Dendritic cell treated with granulocyte-macrophage colony-stimulating factor and Interleukin-4, amounts not matched to agents 40 ng/mL and 50 ng/mL, for 4 days (primary cell): Measurements from ENCODE around the gene SREK1.
"Not testable (repeated sequence)": the region's sequence is repeated elsewhere in the genome, so short reads cannot be mapped to it uniquely, and the experiment has no call there.

ENCODE experiments used
- H3K27ac Mint-ChIP-seq: one replicate; pipeline ENCODE4 v1.8.0; 2022; ENCODE audit warnings: mild to moderate bottlenecking, mixed read lengths
- H3K27me3 Mint-ChIP-seq: one replicate; pipeline ENCODE4 v1.8.0; 2022; ENCODE audit warnings: mild to moderate bottlenecking, mixed read lengths
- H3K36me3 Mint-ChIP-seq: one replicate; pipeline ENCODE4 v1.8.0; 2022; ENCODE audit warnings: low read depth, mixed read lengths
- H3K4me1 Mint-ChIP-seq: one replicate; pipeline ENCODE4 v1.8.0; 2022; ENCODE audit warnings: low read depth, mixed read lengths
- H3K4me3 Mint-ChIP-seq: one replicate; pipeline ENCODE4 v1.8.0; 2022; ENCODE audit warnings: mild to moderate bottlenecking, moderate library complexity, mixed read lengths
- H3K9me3 Mint-ChIP-seq: one replicate; pipeline ENCODE4 v1.8.0; 2022; ENCODE audit warnings: mixed read lengths
- intact Hi-C: fragments of 100-400 bp; cut with micrococcal nuclease; formaldehyde crosslinking; loops from one replicate; pipeline ENCODE4 v1.15.0; 2022

Gene SREK1

GRCh38 chr5:66144074-66144833 is at the start of gene SREK1:
Gene SREK1, plus strand, starts transcription at chr5:66144300. Its CDS starts 77 bp downstream, at chr5:66144377.
- Mint-ChIP-seq H3K27ac (peak within 1 kb of the TSS; percentile 99), H3K9me3 (no peaks in the 10 kb centered on the region), H3K4me3 (peak within 1 kb of the TSS; percentile 89), H3K36me3 (peaks cover 19% of the 10 kb centered on the region), H3K27me3 (no peaks in the 10 kb centered on the region), H3K4me1 (peaks cover 9% of the 10 kb centered on the region)
- intact Hi-C loops, result loop anchor here (5.0 to 10.0 kb wide), 3 partner anchors 217 to 579 kb away; partner anchors contain the start of genes CENPK, ERBIN, PPWD1 and SHLD3

GRCh38 chr5:66100851-66101250 is 43.2 kb upstream of the SREK1 start:
- no peaks in the 10 kb centered on the region for H3K4me1 Mint-ChIP-seq
- H3K27me3 Mint-ChIP-seq, result no peaks in the 10 kb centered on the region
- intact Hi-C loops, result no loop called here
- no peak overlapping the region for H3K27ac Mint-ChIP-seq
- H3K4me3 Mint-ChIP-seq, result no peak overlapping the region
- peaks cover 81% of the 10 kb centered on the region for H3K9me3 Mint-ChIP-seq
- H3K36me3 Mint-ChIP-seq, result no peaks in the 10 kb centered on the region

GRCh38 chr5:66113160-66113559 is 30.9 kb upstream of the SREK1 start:
- intact Hi-C loops, result no loop called here
- Mint-ChIP-seq H3K9me3 (peaks cover 36% of the 10 kb centered on the region), H3K27ac (no peak overlapping the region), H3K4me3 (no peak overlapping the region), H3K36me3 (no peaks in the 10 kb centered on the region), H3K27me3 (no peaks in the 10 kb centered on the region), H3K4me1 (no peaks in the 10 kb centered on the region)

GRCh38 chr5:66118304-66118703 is 25.8 kb upstream of the SREK1 start:
- intact Hi-C loops, result no loop called here
- Mint-ChIP-seq H3K27me3 (no peaks in the 10 kb centered on the region), H3K9me3 (peaks cover 8% of the 10 kb centered on the region), H3K27ac (no peak overlapping the region), H3K4me3 (no peak overlapping the region), H3K36me3 (no peaks in the 10 kb centered on the region), H3K4me1 (no peaks in the 10 kb centered on the region)

- H3K27ac Mint-ChIP-seq, result no peak overlapping the region
- H3K36me3 Mint-ChIP-seq, result no peaks in the 10 kb centered on the region
- no peaks in the 10 kb centered on the region for H3K4me1 Mint-ChIP-seq
- no peaks in the 10 kb centered on the region for H3K27me3 Mint-ChIP-seq
- intact Hi-C loops, result no loop called here
- no peaks in the 10 kb centered on the region for H3K9me3 Mint-ChIP-seq
- H3K4me3 Mint-ChIP-seq, result no peak overlapping the region
Measured at GRCh38 chr5:66122379-66123034, 21.6 kb upstream of the SREK1 start.

GRCh38 chr5:66129144-66129543 is 15.0 kb upstream of the SREK1 start:
- no peak overlapping the region for H3K4me3 Mint-ChIP-seq
- no peak overlapping the region for H3K27ac Mint-ChIP-seq
- H3K4me1 Mint-ChIP-seq, result no peaks in the 10 kb centered on the region
- no peaks in the 10 kb centered on the region for H3K27me3 Mint-ChIP-seq
- intact Hi-C loops, result no loop called here
- H3K9me3 Mint-ChIP-seq, result no peaks in the 10 kb centered on the region
- no peaks in the 10 kb centered on the region for H3K36me3 Mint-ChIP-seq

GRCh38 chr5:66130493-66130892 is 13.6 kb upstream of the SREK1 start:
- H3K9me3 Mint-ChIP-seq, result no peaks in the 10 kb centered on the region
- H3K4me1 Mint-ChIP-seq, result no peaks in the 10 kb centered on the region
- no peaks in the 10 kb centered on the region for H3K27me3 Mint-ChIP-seq
- no peaks in the 10 kb centered on the region for H3K36me3 Mint-ChIP-seq
- no peak overlapping the region for H3K27ac Mint-ChIP-seq
- intact Hi-C loops, result no loop called here
- no peak overlapping the region for H3K4me3 Mint-ChIP-seq

- H3K4me3 Mint-ChIP-seq, result no peak overlapping the region
- no peaks in the 10 kb centered on the region for H3K36me3 Mint-ChIP-seq
- no peaks in the 10 kb centered on the region for H3K4me1 Mint-ChIP-seq
- intact Hi-C loops, result no loop called here
- no peaks in the 10 kb centered on the region for H3K27me3 Mint-ChIP-seq
- H3K9me3 Mint-ChIP-seq, result no peaks in the 10 kb centered on the region
- H3K27ac Mint-ChIP-seq, result no peak overlapping the region
Measured at GRCh38 chr5:66134407-66134861, 9.7 kb upstream of the SREK1 start.

- Mint-ChIP-seq H3K4me1 (no peaks in the 10 kb centered on the region), H3K27me3 (no peaks in the 10 kb centered on the region), H3K27ac (no peak overlapping the region), H3K36me3 (no peaks in the 10 kb centered on the region), H3K9me3 (no peaks in the 10 kb centered on the region), H3K4me3 (no peak overlapping the region)
- intact Hi-C loops, result no loop called here
Measured at GRCh38 chr5:66136053-66136452, 8.0 kb upstream of the SREK1 start.

- H3K27me3 Mint-ChIP-seq, H3K4me3 Mint-ChIP-seq, H3K9me3 Mint-ChIP-seq, H3K36me3 Mint-ChIP-seq, H3K27ac Mint-ChIP-seq, H3K4me1 Mint-ChIP-seq, intact Hi-C loops: not testable (repeated sequence)
Measured at GRCh38 chr5:66136944-66137343, 7.2 kb upstream of the SREK1 start.

- Mint-ChIP-seq H3K4me1 (no peaks in the 10 kb centered on the region), H3K4me3 (no peak overlapping the region), H3K27me3 (no peaks in the 10 kb centered on the region), H3K27ac (no peak overlapping the region), H3K36me3 (peaks cover 2% of the 10 kb centered on the region), H3K9me3 (no peaks in the 10 kb centered on the region)
- intact Hi-C loops, result no loop called here
Measured at GRCh38 chr5:66138637-66139317, 5.3 kb upstream of the SREK1 start.

- no peaks in the 10 kb centered on the region for H3K9me3 Mint-ChIP-seq
Measured at GRCh38 chr5:66139318-66139712, 4.8 kb upstream of the SREK1 start.

GRCh38 chr5:66142417-66142816 is 1.7 kb upstream of the SREK1 start:
- H3K9me3 Mint-ChIP-seq, result no peaks in the 10 kb centered on the region
- no peak overlapping the region for H3K27ac Mint-ChIP-seq
- H3K4me3 Mint-ChIP-seq, result no peak overlapping the region
- peaks cover 9% of the 10 kb centered on the region for H3K4me1 Mint-ChIP-seq
- intact Hi-C loops, result loop anchor here (5.0 to 10.0 kb wide), 3 partner anchors 215 to 578 kb away; partner anchors contain the start of genes CENPK, ERBIN, PPWD1 and SHLD3
- H3K36me3 Mint-ChIP-seq, result peaks cover 14% of the 10 kb centered on the region
- H3K27me3 Mint-ChIP-seq, result no peaks in the 10 kb centered on the region

More at GRCh38 chr5:66139318-66139712, 4.8 kb upstream of the SREK1 start:
- H3K4me3 Mint-ChIP-seq, result no peak overlapping the region
- H3K36me3 Mint-ChIP-seq, result peaks cover 7% of the 10 kb centered on the region
- intact Hi-C loops, result no loop called here
- H3K27ac Mint-ChIP-seq, result no peak overlapping the region
- no peaks in the 10 kb centered on the region for H3K4me1 Mint-ChIP-seq
- no peaks in the 10 kb centered on the region for H3K27me3 Mint-ChIP-seq
